Measurements from ENCODE around the gene FXYD6. TPM values are rescaled to one million over a fixed set of nuclear protein-coding genes. Genes with fewer than 3 reads are reported as not detected.

The FXYD6 gene
- total and polyA plus RNA-seq, 7 donors: 10.8 to 27.9 (median 14.0) TPM

- peaks cover 12% of the 10 kb centered on the region for H3K4me1 ChIP-seq
- TF ChIP-seq, protein P1, sequence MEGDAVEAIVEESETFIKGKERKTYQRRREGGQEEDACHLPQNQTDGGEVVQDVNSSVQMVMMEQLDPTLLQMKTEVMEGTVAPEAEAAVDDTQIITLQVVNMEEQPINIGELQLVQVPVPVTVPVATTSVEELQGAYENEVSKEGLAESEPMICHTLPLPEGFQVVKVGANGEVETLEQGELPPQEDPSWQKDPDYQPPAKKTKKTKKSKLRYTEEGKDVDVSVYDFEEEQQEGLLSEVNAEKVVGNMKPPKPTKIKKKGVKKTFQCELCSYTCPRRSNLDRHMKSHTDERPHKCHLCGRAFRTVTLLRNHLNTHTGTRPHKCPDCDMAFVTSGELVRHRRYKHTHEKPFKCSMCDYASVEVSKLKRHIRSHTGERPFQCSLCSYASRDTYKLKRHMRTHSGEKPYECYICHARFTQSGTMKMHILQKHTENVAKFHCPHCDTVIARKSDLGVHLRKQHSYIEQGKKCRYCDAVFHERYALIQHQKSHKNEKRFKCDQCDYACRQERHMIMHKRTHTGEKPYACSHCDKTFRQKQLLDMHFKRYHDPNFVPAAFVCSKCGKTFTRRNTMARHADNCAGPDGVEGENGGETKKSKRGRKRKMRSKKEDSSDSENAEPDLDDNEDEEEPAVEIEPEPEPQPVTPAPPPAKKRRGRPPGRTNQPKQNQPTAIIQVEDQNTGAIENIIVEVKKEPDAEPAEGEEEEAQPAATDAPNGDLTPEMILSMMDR (IDR thresholded peaks at IDR 0.05): no peak
- H3K4me3 ChIP-seq: no peak overlapping the region
- intact Hi-C loops (cut with DNase I): no loop called here
- DNase-seq (no peak), ATAC-seq (no peak)
- H3K9me3 ChIP-seq: no peaks in the 10 kb centered on the region
- no peak overlapping the region for H3K27ac ChIP-seq
- no peaks in the 10 kb centered on the region for H3K36me3 ChIP-seq (ENCODE audit: insufficient read depth in 1 of 2, low read depth in 1 of 2)
- 92 to 93% (median 92%) methylated on average over 8 of the region's 8 CpGs for WGBS, 3 donors
- no peaks in the 10 kb centered on the region for H3K27me3 ChIP-seq (ENCODE audit: insufficient read depth in 3 of 3, low read length in 2 of 3)
These were observed 43.9 kb downstream of the FXYD6 start for GRCh38 chr11:117832511-117832910.

DNA sequence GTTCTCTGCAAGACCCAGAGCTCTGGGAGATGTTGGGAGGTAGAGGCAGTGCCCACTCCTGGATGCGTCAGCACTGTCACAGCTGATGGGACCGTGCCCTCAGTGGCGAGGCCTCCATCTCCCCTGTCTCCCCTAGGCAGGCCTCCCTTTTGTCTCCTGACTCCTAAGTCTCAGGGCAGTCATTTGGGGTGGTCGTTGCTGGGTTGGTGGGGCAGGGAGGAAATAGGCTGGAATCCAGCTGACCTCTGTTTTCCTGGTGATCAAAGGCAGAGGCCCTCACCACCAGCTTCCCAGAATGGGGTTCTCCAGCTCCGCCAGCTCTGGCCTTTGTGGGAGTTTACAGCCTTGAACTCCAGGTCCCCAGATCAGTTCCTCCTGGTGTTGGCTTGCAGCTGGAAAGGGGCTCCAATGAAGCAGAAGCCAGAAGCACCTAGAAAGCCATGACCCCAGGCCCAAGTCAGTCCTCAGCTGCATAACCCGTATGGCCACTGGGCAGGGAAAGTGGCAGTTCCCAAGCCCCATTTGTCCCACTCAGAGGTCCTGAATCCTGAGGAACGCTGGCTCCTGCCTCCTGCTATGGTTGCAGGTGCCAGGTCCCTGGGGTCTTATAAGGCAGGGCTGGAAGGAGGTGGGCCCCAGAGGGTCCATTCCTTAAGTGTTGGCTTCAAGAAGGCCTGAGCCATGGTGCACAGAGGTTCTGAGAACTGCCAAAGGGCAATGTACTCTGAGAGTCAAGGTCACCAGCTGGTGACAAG is 44.6 kb downstream of the FXYD6 start:
- H3K27me3 ChIP-seq (ENCODE audit: insufficient read depth in 3 of 3, low read length in 2 of 3): no peaks in the 10 kb centered on the region
- H3K4me1 ChIP-seq: peaks cover 12% of the 10 kb centered on the region
- ATAC-seq: no peak
- WGBS, 3 donors: 77 to 88% (median 84%) methylated on average over 7 of the region's 7 CpGs
- intact Hi-C loops (cut with DNase I): no loop called here
- H3K36me3 ChIP-seq (ENCODE audit: insufficient read depth in 1 of 2, low read depth in 1 of 2): no peaks in the 10 kb centered on the region
- no peak for DNase-seq
- H3K27ac ChIP-seq: no peak overlapping the region
- H3K9me3 ChIP-seq: no peaks in the 10 kb centered on the region
- H3K4me3 ChIP-seq: no peak overlapping the region
- TF ChIP-seq, protein P1 (IDR thresholded peaks at IDR 0.05): no peak

GRCh38 chr11:117830674-117831351 is 45.6 kb downstream of the FXYD6 start:
- 61 to 83% (median 81%) methylated on average over 6 of the region's 6 CpGs for WGBS, 3 donors
- no peaks in the 10 kb centered on the region for H3K36me3 ChIP-seq (ENCODE audit: insufficient read depth in 1 of 2, low read depth in 1 of 2)
- H3K4me1 ChIP-seq: peaks cover 12% of the 10 kb centered on the region
- H3K9me3 ChIP-seq: no peaks in the 10 kb centered on the region
- H3K27me3 ChIP-seq (ENCODE audit: insufficient read depth in 3 of 3, low read length in 2 of 3): no peaks in the 10 kb centered on the region
- TF ChIP-seq, protein P1 (IDR thresholded peaks at IDR 0.05): no peak
- no peak overlapping the region for H3K4me3 ChIP-seq
- intact Hi-C loops (cut with DNase I): no loop called here
- DNase-seq (no peak), ATAC-seq (no peak)
- no peak overlapping the region for H3K27ac ChIP-seq

DNA sequence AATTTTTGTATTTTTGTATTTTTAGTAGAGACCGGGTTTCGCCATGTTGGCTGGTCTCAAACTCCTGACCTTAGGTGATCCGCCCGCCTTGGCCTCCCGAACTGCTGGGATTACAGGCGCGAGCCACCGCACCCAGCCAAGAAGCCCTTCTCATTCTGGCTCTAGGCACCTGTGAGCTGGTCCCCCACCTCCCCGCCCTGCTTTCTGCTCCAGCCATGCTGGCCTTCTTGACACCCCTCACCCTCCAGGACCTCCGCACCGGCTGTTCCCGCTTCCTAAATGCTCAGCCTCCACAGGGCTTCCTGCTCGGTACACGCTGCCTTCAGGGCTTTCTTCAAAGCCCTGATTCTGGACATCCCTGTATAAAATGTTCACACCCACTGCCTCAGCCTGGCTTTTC is 46.4 kb downstream of the FXYD6 start:
- intact Hi-C loops (cut with DNase I): no loop called here
- Histone ChIP-seq H3K27me3 (ENCODE audit: insufficient read depth in 3 of 3, low read length in 2 of 3) (no peaks in the 10 kb centered on the region), H3K4me1 (peaks cover 12% of the 10 kb centered on the region), H3K4me3 (no peak overlapping the region), H3K36me3 (ENCODE audit: insufficient read depth in 1 of 2, low read depth in 1 of 2) (no peaks in the 10 kb centered on the region), H3K27ac (no peak overlapping the region), H3K9me3 (no peaks in the 10 kb centered on the region)
- ATAC-seq (no peak), DNase-seq (no peak)
- WGBS, 3 donors: 77 to 89% (median 88%) methylated on average over 14 of the region's 14 CpGs
- TF ChIP-seq, protein P1 (IDR thresholded peaks at IDR 0.05): no peak

Measured in psoas muscle (tissue), 8 donors.